ENCODE data around the gene ZNF670.

Gene ZNF670

GRCh38 chr1:247090455-247090854, 11.8 kb upstream of the ZNF670 start:
- DNase-seq (ENCODE audit: low read depth in 2 of 2) = no peak
- TF ChIP-seq, protein P1, sequence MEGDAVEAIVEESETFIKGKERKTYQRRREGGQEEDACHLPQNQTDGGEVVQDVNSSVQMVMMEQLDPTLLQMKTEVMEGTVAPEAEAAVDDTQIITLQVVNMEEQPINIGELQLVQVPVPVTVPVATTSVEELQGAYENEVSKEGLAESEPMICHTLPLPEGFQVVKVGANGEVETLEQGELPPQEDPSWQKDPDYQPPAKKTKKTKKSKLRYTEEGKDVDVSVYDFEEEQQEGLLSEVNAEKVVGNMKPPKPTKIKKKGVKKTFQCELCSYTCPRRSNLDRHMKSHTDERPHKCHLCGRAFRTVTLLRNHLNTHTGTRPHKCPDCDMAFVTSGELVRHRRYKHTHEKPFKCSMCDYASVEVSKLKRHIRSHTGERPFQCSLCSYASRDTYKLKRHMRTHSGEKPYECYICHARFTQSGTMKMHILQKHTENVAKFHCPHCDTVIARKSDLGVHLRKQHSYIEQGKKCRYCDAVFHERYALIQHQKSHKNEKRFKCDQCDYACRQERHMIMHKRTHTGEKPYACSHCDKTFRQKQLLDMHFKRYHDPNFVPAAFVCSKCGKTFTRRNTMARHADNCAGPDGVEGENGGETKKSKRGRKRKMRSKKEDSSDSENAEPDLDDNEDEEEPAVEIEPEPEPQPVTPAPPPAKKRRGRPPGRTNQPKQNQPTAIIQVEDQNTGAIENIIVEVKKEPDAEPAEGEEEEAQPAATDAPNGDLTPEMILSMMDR (IDR thresholded peaks at IDR 0.05; ENCODE audit: low read depth, low read length) = no peak
- no peak overlapping the region for H3K4me3 ChIP-seq (replicated peaks in 1 of 2; ENCODE audit: low read depth in 2 of 2, low read length in 2 of 2)

DNA sequence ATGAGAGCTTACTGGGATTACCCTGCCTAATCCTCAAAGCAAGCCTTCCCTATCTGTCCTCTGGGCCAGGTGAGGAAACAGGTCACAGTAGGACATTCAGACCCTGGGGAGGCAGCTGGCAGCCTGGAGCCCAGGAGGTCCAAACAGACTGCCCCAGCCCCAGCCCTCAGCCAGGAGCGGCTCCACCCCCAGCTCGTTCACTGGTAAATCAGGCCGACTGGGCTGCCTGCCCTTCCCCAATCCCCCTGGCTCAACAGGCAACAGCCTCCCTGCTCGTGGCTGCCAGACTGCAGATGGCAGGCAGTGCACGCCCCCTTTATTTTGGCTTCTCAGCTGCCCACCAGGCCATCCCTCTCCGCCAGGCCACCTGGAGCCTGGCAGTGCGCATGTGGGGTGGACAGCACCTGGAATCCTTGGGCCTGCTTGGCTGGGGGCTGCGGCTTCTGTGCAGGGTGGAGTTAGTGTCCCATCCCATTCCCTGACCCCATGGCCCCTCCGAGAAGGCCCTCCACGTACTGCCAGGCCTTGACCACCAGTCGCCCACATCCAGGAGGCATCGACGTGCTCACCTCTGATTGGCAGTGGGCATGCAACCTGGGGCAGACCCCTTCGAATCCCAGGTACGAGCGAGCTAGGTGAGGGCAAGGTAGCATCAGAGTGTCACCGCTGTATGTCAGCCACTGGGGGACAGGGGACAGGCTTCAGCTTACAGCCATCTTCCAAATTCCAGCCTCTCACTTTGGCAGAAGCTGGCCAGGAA, 11.2 kb upstream of the ZNF670 start:
- DNase-seq (ENCODE audit: low read depth in 2 of 2) = no peak
- no peak overlapping the region for H3K4me3 ChIP-seq (replicated peaks in 1 of 2; ENCODE audit: low read depth in 2 of 2, low read length in 2 of 2)
- TF ChIP-seq, protein P1 (IDR thresholded peaks at IDR 0.05; ENCODE audit: low read depth, low read length) = no peak

DNA sequence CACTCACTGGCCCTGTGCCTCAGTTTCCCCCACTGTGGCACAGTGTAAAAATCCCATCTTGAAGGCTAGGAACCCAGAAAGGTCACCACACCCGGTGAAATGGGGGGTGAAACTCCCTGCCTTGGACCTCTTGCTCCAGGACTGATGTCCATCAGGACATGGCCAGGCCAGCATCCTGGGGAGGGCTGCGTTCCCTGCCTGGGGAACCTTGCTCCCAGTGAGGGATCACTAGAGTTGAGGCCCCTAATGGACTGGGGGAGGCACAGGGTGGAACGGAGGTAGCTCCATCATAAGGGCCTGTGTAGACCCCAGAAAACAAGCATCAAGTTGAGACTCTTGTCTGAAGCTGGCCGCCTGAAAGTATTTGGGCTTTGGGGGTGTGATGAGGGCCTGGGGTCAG, 10.4 kb upstream of the ZNF670 start:
- no peak overlapping the region for H3K4me3 ChIP-seq (replicated peaks in 1 of 2; ENCODE audit: low read depth in 2 of 2, low read length in 2 of 2)
- TF ChIP-seq, protein P1 (IDR thresholded peaks at IDR 0.05; ENCODE audit: low read depth, low read length) = no peak
- no peak for DNase-seq (ENCODE audit: low read depth in 2 of 2)

DNA sequence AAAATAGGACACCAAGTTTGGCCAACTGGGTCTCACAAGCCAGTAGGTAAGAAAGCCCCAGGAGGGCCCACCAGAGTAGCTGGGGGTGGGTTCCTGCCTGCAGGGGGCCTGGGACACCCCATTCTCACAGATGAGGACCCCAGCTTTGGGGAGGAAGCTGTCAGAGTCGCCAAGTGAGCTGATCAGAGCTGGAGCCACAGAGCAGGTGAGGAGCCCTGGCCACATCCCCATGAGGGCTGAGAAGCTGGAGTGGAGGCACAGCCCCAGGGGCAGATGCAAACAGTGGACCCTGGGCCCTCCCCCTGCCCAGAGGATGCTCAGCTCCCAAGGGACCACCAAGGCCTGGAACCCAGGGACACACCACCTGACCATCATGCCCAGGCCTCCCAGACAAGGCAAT, 8.6 kb upstream of the ZNF670 start:
- no peak overlapping the region for H3K4me3 ChIP-seq (replicated peaks in 1 of 2; ENCODE audit: low read depth in 2 of 2, low read length in 2 of 2)
- no peak for DNase-seq (ENCODE audit: low read depth in 2 of 2)
- TF ChIP-seq, protein P1 (IDR thresholded peaks at IDR 0.05; ENCODE audit: low read depth, low read length) = no peak

GRCh38 chr1:247085310-247085709, 6.7 kb upstream of the ZNF670 start:
- no peak overlapping the region for H3K4me3 ChIP-seq (replicated peaks in 1 of 2; ENCODE audit: low read depth in 2 of 2, low read length in 2 of 2)
- DNase-seq (ENCODE audit: low read depth in 2 of 2) = no peak

DNA sequence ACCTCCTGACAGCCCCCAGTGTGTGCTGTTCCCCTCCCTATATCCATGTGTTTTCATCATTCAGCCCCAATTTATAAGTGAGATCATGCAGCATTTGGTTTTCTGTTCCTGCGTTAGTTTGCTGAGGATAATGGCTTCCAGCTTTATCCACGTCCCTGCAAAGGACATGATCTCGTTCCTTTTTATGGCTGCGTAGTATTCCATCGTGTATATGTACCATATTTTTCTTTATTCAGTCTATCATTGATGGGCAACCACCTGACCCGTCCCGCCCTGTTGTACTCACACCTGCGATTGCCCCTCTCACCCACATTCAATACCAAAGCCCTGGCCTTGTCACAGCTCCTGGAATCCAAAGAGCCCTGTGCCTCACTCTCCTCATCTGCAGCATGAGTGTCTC, 6.2 kb upstream of the ZNF670 start:
- DNase-seq (ENCODE audit: low read depth in 2 of 2) = no peak
- TF ChIP-seq, protein P1 (IDR thresholded peaks at IDR 0.05; ENCODE audit: low read depth, low read length) = no peak
- no peak overlapping the region for H3K4me3 ChIP-seq (replicated peaks in 1 of 2; ENCODE audit: low read depth in 2 of 2, low read length in 2 of 2)

More at GRCh38 chr1:247085310-247085709, 6.7 kb upstream of the ZNF670 start:
- TF ChIP-seq, protein P1 (IDR thresholded peaks at IDR 0.05; ENCODE audit: low read depth, low read length) = no peak
